ENCODE results near the gene CD3G.

Gene CD3G

GRCh38 chr11:118328745-118329144 is 15.4 kb upstream of the CD3G start:
- DNase-seq: no peak

- DNase-seq: no peak
Measured at GRCh38 chr11:118334745-118335144, 9.4 kb upstream of the CD3G start.

GRCh38 chr11:118338637-118339061 is 5.5 kb upstream of the CD3G start:
- DNase-seq: no peak

DNA sequence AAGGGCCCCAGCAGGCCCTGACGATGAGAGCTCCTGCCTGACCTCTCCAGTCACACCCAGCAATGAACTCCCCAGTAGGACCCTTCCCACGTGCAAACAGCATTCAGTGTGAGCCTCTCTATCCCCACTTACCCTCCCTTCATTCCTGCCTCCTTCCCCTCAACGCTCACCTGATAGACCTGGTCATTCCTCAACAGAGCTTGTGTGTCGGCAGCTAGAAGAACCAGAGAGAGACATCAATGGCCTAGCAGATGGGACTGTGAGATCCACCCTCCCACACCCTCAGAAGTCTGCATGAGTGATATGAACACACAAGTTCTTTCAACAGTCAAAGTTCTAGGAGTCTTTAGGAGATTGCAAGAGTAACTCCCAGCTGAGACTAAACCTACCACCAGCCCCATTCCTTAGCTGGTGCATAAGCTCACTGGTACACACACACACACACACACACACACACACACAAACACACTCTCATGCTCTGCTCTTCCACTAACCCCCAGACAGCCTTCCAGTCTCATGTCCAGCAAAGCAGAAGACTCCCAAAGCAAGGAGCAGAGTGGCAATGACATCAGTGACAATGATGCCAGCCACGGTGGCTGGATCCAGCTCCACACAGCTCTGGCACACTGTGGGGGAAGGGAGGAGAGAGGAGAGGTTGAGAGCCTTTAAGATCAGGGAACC is 4.7 kb upstream of the CD3G start:
- no peak for DNase-seq

GRCh38 chr11:118340449-118340848 is 3.7 kb upstream of the CD3G start:
- no peak for DNase-seq

DNA sequence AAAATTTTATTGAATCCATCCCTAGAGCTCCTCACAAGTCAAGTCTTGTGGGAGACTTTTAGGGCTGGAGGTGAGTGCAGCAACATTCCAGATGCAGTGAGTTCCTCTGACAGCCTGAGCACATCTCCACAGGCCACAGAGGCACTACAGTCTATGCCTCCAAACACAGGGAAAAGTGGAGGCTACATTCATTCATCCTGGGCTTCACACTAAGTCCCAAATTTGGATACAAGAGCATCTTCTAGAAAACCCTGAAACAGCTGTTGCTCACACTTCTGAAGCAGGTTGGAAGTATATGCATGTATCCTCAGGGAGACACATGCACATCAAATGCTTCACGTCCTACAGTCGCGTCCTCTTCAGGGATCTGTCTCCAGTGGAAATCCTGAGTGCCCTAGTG is 2.9 kb upstream of the CD3G start:
- DNase-seq: no peak

- no peak for DNase-seq
Measured at GRCh38 chr11:118341815-118342489, 2.2 kb upstream of the CD3G start.

DNA sequence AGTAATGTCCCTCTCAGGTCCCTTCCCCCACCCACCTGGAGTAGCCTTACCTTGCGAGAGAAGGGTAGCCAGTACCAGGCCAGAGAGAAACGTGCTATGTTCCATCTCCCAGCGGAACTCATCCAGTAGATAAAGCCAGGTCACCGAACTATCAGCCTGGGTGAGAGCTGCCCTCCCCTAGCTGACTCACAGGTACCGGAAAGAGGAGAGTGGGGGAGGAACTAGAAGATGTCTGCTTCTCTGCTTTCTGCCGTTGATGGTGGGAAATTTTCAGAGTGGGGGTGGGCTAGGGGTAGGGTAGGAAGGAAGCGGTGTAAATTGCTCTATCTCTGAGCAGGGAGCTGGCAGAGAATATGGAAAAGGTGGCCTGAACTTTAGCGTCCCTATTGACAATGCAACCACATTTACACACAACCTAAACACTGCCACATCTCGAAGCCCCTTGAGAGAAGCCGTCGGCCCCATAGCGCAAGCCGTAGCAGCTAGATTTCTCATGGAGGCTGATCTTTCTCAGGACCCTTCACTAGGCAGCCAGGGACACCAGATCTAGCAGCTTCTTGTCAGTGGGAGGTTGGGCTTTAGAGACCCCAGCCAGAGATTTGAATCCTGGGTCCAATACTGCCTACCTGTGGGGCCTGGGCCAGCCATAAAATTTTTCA is 1.5 kb upstream of the CD3G start, which contains the start of gene CD3D:
CD3D (minus strand) TSS at position 203 of the 659 bp plus-strand sequence; CDS start at position 105, 98 bp downstream.
- DNase-seq: no peak

DNA sequence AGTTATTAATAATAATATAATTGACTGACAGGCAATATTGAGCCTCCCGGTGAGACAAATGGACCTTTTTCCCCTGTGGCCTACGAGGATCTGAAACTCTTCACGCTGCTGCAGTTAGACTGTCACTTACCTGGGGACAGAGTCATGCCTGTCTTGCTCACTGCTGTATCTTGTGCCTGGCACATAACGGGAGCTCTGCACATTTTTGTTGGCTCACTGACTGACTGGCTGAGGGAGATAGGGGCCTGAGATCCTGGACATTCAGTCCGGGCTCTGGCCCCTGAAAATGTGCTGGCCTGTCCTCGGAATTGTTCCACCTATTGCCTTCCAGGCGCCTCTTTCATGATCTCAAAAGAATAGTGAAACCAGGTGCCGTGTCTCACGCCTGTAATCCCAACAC is 896 bp upstream of the CD3G start:
- no peak for DNase-seq

DNA sequence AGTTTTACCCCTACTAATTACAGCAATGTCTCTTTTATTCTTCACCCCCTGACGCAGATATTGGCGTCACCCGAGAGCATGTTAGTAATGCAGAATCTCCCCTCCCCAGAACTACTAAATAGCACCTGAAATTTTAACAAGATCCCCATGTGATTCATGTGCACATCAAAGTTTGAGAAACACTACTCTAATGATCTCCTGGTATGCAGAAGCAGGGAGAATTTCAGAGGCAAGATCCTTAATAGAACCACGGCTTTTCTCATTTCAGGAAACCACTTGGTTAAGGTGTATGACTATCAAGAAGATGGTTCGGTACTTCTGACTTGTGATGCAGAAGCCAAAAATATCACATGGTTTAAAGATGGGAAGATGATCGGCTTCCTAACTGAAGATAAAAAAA is 5.3 kb downstream of the CD3G start:
- DNase-seq: no peak

DNA sequence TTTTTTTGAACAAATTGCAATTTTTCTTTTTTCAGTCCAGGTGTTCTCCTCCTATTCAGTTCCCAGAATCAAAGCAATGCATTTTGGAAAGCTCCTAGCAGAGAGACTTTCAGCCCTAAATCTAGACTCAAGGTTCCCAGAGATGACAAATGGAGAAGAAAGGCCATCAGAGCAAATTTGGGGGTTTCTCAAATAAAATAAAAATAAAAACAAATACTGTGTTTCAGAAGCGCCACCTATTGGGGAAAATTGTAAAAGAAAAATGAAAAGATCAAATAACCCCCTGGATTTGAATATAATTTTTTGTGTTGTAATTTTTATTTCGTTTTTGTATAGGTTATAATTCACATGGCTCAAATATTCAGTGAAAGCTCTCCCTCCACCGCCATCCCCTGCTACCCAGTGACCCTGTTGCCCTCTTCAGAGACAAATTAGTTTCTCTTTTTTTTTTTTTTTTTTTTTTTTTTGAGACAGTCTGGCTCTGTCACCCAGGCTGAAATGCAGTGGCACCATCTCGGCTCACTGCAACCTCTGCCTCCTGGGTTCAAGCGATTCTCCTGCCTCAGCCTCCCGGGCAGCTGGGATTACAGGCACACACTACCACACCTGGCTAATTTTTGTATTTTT is 9.1 kb downstream of the CD3G start:
- peak; percentile 11 for DNase-seq

- no peak for DNase-seq
Measured at GRCh38 chr11:118358071-118358470, 13.9 kb downstream of the CD3G start.

DNA sequence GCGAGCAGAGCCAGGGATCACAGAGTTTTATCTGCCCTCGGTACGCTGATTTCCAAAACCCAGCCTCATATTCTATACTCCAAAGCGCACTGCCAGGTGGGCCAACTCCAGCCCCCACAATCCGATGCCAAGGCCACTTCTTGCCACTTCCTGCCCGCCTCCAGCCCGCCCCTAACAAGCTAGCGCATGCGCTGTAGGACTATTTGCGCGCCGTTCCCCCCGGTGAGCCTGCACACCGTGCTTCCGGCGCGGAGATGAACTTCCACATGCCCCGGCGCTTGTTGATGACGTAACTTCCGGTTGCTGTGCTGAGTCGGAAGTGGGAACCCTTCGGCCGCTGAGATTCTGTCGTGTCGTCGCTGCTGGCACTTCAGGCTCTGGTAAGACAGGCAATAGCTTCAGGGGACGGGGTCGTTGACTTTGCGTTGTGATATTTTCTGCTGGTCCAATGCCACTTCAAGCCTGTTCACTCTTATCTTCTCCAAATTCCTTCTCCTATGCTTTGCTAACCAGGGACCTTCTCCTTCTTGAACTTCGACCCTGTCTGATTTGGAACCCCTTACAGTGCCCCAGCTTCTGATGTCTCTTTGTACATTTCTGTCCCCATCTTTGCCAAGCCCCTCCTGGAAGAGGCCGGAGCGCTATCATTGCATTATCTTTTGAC is 15.3 kb downstream of the CD3G start, which contains the start of gene UBE4A:
UBE4A (plus strand) TSS at position 306 of the 664 bp plus-strand sequence. CDS start 5,481 bp downstream, outside the sequence.
- peak; percentile 95 for DNase-seq

GRCh38 chr11:118364956-118365615 is 20.9 kb downstream of the CD3G start:
- no peak for DNase-seq

DNA sequence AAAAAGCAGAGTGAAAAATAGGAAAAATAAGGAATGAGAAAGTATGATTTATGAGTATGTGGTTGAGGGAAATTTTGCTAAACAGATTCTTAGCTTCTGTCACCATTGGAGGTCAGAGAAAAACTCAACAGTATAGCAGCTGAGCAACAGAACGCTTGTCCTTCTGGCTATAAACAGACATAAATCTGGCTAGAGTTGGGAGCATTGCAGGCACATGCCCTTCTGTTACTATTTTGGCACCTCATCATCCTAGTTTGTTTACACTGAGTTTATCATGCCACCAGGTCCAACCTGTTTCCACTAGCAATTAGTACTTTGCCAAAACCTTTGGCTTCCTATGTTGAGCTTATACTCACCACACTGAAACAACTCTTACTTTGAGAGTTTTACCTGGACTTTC is 22.1 kb downstream of the CD3G start:
- no peak for DNase-seq

DNA sequence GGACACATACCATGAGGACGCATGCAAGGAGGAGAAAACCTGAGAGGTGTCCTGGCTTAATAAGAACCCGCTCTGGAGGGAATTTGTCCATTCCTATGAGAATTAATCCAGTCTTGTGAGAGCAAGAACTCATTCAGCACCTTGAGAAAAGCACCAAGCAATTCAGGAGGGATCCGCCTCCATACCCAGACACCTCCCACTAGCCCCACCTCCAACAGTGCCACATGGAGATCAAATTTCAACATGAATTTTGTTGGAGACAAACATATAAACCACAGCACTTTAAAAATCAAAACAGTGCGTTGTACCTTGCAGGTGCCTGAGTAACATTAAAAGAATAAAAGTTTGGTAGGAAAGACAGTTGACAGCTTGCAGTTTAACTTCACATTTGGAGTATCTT is 26.6 kb downstream of the CD3G start:
- DNase-seq: no peak

GRCh38 chr11:118373263-118373662 is 29.1 kb downstream of the CD3G start:
- no peak for DNase-seq

- no peak for DNase-seq
Measured at GRCh38 chr11:118373871-118374270, 29.7 kb downstream of the CD3G start.

- peak; percentile 32 for DNase-seq
Measured at GRCh38 chr11:118374729-118375128, 30.6 kb downstream of the CD3G start.

DNA sequence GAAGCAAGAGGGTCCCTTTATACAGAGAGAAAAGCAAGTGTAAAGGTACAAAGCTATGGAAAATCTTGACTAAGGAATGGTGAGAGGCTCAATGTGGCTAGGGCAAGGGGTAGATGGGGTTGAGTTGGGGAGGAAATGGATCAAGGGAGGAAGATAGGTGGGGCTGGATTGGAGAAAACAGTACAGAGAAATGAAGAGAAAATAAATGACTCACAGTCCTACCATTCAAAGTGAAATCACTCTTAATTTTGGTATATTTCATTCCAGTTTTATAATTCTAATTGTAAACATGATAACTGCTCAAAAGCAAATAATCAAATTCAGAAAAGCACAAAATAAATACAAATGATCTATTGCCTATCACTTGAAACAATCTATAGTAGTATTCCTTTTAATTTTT is 31.8 kb downstream of the CD3G start:
- no peak for DNase-seq

- no peak for DNase-seq
Measured at GRCh38 chr11:118379497-118379896, 35.4 kb downstream of the CD3G start.

GRCh38 chr11:118380571-118380970 is 36.4 kb downstream of the CD3G start:
- no peak for DNase-seq

Data from MV-4-11 (cell line).